ENCODE measurements around the gene DPYSL4. TPM values are rescaled to one million over a fixed set of nuclear protein-coding genes. Genes with fewer than 3 reads are reported as not detected.

DPYSL4 gene
- total RNA-seq, 3 donors from 2014 or later (not counting 1 experiment from before 2014, with no cell fraction given) = 0.40 to 1.3 (median 1.0) TPM

- Mint-ChIP-seq H3K36me3 (no peaks in the 10 kb centered on the region), H3K4me3 (no peak overlapping the region), H3K4me1 (no peaks in the 10 kb centered on the region)
Observed at GRCh38 chr10:132199854-132200311, 13.1 kb downstream of the DPYSL4 start.

GRCh38 chr10:132200344-132201110 is 13.8 kb downstream of the DPYSL4 start:
- no peak overlapping the region for H3K4me3 ChIP-seq (ENCODE audit: low read length)
- Mint-ChIP-seq H3K9me3 (no peaks in the 10 kb centered on the region), H3K36me3 (no peaks in the 10 kb centered on the region), H3K4me3 (no peak overlapping the region), H3K27ac (no peak overlapping the region), H3K4me1 (no peaks in the 10 kb centered on the region), H3K27me3 (ENCODE audit: low read depth in 2 of 2) (no peaks in the 10 kb centered on the region)
- 89% methylated on average over 35 of the region's 35 CpGs for whole genome bisulfite sequencing (ENCODE audit: insufficient coverage)
- H3K36me3 ChIP-seq (ENCODE audit: control insufficient read depth, insufficient read depth, low read length) = no peaks in the 10 kb centered on the region
- TF ChIP-seq CTCF (IDR thresholded peaks at IDR 0.05) = no peak
- H3K9me3 ChIP-seq (ENCODE audit: control insufficient read depth, insufficient read depth, low read length) = no peaks in the 10 kb centered on the region
- DNase-seq (no peak), ATAC-seq (no peak)
- no peaks in the 10 kb centered on the region for H3K4me1 ChIP-seq (ENCODE audit: control insufficient read depth, insufficient read depth, low read length)
- H3K27ac ChIP-seq (ENCODE audit: low read length) = no peak overlapping the region
- H3K27me3 ChIP-seq (ENCODE audit: control insufficient read depth, insufficient read depth, low read length) = no peaks in the 10 kb centered on the region
- intact Hi-C loops (cut with micrococcal nuclease) = no loop called here

More at GRCh38 chr10:132199854-132200311, 13.1 kb downstream of the DPYSL4 start:
- H3K27ac ChIP-seq (ENCODE audit: low read length) = no peak overlapping the region
- H3K9me3 ChIP-seq (ENCODE audit: control insufficient read depth, insufficient read depth, low read length) = no peaks in the 10 kb centered on the region
- no peak for ATAC-seq
- no peaks in the 10 kb centered on the region for H3K4me1 ChIP-seq (ENCODE audit: control insufficient read depth, insufficient read depth, low read length)
- H3K27me3 Mint-ChIP-seq (ENCODE audit: low read depth in 2 of 2) = no peaks in the 10 kb centered on the region
- no peak overlapping the region for H3K4me3 ChIP-seq (ENCODE audit: low read length)
- H3K27me3 ChIP-seq (ENCODE audit: control insufficient read depth, insufficient read depth, low read length) = no peaks in the 10 kb centered on the region
- H3K27ac Mint-ChIP-seq = no peak overlapping the region
- no peak for DNase-seq
- no peak for TF ChIP-seq CTCF (IDR thresholded peaks at IDR 0.05)
- no peaks in the 10 kb centered on the region for H3K36me3 ChIP-seq (ENCODE audit: control insufficient read depth, insufficient read depth, low read length)
- intact Hi-C loops (cut with micrococcal nuclease) = no loop called here
- H3K9me3 Mint-ChIP-seq = no peaks in the 10 kb centered on the region
- 86% methylated on average over 16 of the region's 16 CpGs for WGBS (ENCODE audit: insufficient coverage)

- Mint-ChIP-seq H3K4me3 (no peak overlapping the region), H3K27me3 (ENCODE audit: low read depth in 2 of 2) (no peaks in the 10 kb centered on the region), H3K27ac (no peak overlapping the region), H3K36me3 (no peaks in the 10 kb centered on the region), H3K9me3 (no peaks in the 10 kb centered on the region), H3K4me1 (no peaks in the 10 kb centered on the region)
- Histone ChIP-seq H3K4me3 (ENCODE audit: low read length) (no peak overlapping the region), H3K27ac (ENCODE audit: low read length) (no peak overlapping the region), H3K4me1 (ENCODE audit: control insufficient read depth, insufficient read depth, low read length) (no peaks in the 10 kb centered on the region), H3K27me3 (ENCODE audit: control insufficient read depth, insufficient read depth, low read length) (no peaks in the 10 kb centered on the region), H3K36me3 (ENCODE audit: control insufficient read depth, insufficient read depth, low read length) (no peaks in the 10 kb centered on the region), H3K9me3 (ENCODE audit: control insufficient read depth, insufficient read depth, low read length) (no peaks in the 10 kb centered on the region)
- intact Hi-C loops (cut with micrococcal nuclease) = no loop called here
- no peak for DNase-seq
- ATAC-seq = no peak
- no peak for TF ChIP-seq CTCF (IDR thresholded peaks at IDR 0.05)
- 89% methylated on average over 35 of the region's 35 CpGs for WGBS (ENCODE audit: insufficient coverage)
Observed at GRCh38 chr10:132201111-132201969, 14.6 kb downstream of the DPYSL4 start.

All from natural killer cell (primary cell).